ENCODE data around the gene ERI3. TPM values are rescaled to one million over a fixed set of nuclear protein-coding genes. Genes with fewer than 3 reads are reported as not detected.
A peak's percentile ranks its signal among the peaks of the same experiment; 100 is the strongest.

The ERI3 gene, protein sequence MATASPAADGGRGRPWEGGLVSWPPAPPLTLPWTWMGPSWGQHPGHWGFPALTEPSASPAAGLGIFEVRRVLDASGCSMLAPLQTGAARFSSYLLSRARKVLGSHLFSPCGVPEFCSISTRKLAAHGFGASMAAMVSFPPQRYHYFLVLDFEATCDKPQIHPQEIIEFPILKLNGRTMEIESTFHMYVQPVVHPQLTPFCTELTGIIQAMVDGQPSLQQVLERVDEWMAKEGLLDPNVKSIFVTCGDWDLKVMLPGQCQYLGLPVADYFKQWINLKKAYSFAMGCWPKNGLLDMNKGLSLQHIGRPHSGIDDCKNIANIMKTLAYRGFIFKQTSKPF
- 30.4 and 34.0 TPM in 2 replicates for total RNA-seq

DNA sequence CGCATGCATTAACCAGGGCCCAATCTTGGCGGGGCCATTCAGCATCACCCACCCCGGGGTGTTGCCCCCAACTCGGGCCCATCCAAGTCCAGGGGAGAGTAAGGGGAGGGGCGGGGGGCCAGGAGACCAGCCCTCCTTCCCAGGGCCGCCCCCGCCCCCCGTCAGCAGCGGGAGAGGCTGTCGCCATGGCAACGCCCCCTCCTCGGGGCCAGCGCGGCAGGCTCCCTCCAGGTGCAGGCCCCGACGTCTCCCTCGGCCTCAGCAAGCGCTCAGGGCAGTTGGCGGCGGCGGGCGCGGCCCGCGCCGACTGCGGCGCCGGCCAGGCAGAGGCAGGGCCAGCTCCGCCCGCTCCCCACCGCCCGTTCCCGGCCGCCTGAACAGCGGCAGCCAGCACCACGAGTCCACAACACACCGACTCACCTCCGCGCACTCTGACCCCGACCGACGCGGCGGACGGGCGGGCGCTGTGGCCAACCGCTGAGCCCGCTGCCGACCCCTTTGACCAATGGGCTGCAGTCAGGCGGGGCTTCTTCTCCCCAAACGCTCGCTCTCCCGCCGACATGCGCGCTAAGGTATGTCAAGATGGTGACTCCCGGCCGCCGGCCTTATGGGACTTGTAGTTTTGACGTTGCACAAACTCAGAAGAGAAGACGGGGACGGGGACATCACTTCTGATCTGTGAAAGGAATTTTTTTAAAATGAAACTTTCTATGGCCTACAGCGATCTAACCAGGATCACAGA, at the start of gene ERI3:
ERI3 (minus strand) TSS at position 418 of the 742 bp plus-strand sequence; CDS start at position 187, 231 bp downstream.
- peak; percentile 91 to 98 for DNase-seq (ENCODE audit: low read depth in 2 of 2)

- DNase-seq (ENCODE audit: low read depth in 2 of 2), result peak; percentile 66 to 78
Measured at GRCh38 chr1:44401256-44402228, 46.5 kb upstream of the ERI3 start.

DNA sequence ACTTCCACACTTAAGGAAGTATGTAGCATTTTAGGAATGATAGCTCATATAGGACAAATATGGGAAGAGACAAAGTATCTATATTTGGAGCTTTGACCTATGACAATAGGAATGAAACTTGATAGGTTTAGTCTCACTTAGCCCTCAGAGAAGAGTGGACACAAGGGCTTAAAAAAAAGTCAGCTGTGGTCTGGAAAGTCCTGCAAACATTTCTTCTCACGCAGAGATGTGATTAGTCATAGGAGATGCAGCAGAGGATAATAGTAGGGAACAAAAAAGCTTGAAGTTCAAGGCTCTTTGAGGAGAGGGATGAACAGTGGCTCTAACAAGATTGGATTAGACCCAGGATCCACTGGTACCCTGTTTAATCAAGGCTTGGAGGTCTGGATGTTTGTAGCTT, 35.2 kb upstream of the ERI3 start:
- DNase-seq (ENCODE audit: low read depth in 2 of 2), result no peak

- DNase-seq (ENCODE audit: low read depth in 2 of 2), result no peak
Measured at GRCh38 chr1:44389437-44389836, 34.4 kb upstream of the ERI3 start.

DNA sequence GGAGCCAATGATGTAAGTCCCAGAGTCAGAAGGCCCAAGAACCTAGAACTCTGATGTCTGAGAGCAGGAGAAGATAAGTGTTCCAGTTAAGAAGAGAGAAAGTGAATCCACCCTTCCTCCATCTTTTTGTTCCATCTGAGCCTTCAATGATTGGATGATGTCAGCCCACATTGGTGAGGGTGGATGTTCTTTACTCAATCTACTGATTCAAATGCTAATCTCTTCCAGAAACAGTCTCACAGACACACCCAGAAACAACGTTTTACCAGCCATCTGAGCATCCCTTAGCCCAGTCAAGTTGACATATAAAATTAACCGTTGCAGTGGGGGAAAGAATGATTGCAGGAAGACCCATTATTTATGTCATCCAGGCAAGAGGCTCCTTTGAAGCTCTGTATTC, 33.5 kb upstream of the ERI3 start:
- DNase-seq (ENCODE audit: low read depth in 2 of 2), result no peak

GRCh38 chr1:44380666-44381177, 25.7 kb upstream of the ERI3 start:
- no peak for DNase-seq (ENCODE audit: low read depth in 2 of 2)

GRCh38 chr1:44377925-44378784, 23.1 kb upstream of the ERI3 start:
- peak; percentile 53 to 72 for DNase-seq (ENCODE audit: low read depth in 2 of 2)

GRCh38 chr1:44375547-44375946, 20.5 kb upstream of the ERI3 start:
- DNase-seq (ENCODE audit: low read depth in 2 of 2), result no peak

- DNase-seq (ENCODE audit: low read depth in 2 of 2), result no peak
Measured at GRCh38 chr1:44371206-44371605, 16.1 kb upstream of the ERI3 start.

GRCh38 chr1:44368471-44369151, 13.6 kb upstream of the ERI3 start:
- DNase-seq (ENCODE audit: low read depth in 2 of 2), result no peak

DNA sequence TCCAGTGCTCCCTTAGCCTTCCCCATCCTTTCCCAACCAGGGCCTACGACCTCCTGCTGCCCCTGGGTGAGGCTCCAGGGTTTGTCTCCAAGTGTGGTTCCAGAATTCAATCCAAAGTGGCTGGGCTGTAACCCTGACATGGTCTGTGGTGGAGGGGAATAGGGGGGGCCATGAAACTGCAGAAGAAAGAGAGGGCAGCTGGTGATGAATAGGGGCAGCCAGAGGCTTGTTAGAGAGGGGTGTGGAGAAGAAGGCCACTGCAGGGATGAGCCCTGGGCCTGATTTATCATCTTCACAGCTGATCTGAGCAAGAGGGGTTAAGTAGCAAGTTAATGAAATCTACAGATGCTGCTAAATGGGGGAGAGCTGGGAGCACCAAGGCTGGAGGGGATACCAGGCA, 12.9 kb upstream of the ERI3 start:
- no peak for DNase-seq (ENCODE audit: low read depth in 2 of 2)

- DNase-seq (ENCODE audit: low read depth in 2 of 2), result no peak
Measured at GRCh38 chr1:44366371-44366975, 11.4 kb upstream of the ERI3 start.

DNA sequence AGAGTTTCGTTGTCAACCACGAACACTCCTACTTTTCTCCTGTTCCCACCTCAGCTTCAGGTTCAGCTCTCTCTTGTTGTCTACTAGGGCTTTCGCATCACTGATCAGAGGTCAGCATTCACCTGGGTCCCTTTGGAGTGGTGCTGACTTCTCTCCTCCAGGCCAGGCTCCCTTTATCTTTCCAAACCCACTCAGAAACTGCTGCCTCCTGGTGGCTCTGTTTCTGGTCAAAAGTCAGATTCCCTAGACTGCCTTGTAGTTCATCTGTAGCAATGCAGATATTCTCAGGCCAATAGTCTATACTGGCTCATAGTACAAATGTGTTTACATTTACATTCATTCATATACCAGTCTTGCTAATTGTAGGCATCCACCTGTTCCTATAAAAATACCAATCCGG, 6.4 kb upstream of the ERI3 start:
- peak in 1 of 2 donors; percentile 6 for DNase-seq (ENCODE audit: low read depth in 2 of 2)

DNA sequence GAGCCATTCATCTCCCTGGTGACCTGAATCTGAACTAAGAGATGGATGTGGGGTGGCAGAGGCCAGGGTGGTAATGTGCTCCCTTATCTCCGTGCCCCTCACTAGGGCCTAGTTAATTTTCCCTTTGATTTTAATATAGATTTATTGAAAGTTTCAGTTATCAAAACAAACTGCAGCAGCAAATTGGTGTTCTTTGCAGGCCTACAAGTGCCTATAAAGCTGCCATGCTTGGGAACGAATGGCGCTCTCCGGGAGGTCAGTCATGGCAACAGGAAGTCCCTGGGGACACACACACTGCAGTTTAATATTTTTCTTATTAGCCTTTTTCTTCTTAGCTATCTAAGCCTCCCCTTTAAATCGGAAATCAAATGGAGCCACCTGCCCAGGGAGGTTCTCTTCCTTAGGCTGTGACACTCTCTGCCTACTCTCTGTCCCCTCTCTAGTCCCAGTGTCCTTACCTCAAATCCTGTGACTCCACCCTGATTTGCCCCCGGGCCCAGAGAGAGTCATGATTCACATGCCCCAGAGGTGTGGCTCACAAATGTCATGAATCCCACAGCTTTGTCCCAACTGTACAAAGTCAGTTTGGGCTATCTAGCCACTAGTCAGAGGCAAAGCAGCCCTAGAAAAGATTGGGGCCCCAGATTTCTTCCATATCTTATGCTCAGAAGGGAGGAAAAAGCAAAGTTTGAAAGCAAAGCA, 4.3 kb upstream of the ERI3 start:
- DNase-seq (ENCODE audit: low read depth in 2 of 2), result no peak

DNA sequence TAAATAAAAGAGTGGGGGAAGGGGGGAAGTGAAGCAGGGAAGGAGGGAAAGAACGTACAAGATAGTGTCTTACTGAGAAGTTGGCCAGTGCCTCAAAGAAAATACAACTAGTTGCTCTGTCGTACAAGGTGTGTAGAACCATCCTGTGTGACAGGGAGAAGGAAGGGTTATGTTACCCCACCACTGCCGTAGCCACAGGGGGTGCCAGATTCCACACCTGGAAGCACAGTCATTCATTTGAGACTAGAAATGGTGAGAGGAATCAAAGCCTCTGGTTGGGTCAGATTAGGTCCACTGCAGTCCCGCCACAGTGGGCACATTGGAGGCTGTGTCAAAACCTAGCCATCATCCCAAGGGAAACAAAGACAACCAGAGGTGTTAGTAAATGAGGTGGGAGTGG, 2.7 kb upstream of the ERI3 start:
- no peak for DNase-seq (ENCODE audit: low read depth in 2 of 2)

GRCh38 chr1:44355582-44356305, 687 bp upstream of the ERI3 start:
- DNase-seq (ENCODE audit: low read depth in 2 of 2), result peak in 1 of 2 donors; percentile 1

GRCh38 chr1:44354268-44354839, 703 bp downstream of the ERI3 start:
- no peak for DNase-seq (ENCODE audit: low read depth in 2 of 2)

DNA sequence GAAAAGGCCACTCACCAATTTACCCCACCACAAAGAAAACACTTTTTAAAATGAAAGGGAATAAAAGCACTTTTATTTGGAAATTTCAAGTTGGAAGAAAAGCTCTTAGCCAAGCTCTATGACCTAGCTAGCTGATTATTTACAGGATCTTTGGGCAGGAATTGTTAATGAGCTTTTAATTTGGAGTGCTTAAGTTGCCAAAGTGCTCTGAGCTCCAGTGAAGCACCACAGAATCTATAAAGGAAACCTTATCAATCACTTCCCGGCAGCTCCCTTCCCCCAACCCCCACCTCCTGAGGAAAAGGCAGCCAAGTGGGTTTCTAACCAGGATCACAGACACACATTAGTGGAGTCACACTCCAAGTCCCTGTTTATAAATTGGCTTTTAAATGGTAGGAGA, 1.5 kb downstream of the ERI3 start:
- DNase-seq (ENCODE audit: low read depth in 2 of 2), result no peak
